Measurements from ENCODE around the gene INTS14. TPM values are rescaled to one million over a fixed set of nuclear protein-coding genes. Genes with fewer than 3 reads are reported as not detected.
"Not testable (repeated sequence)": the region's sequence is repeated elsewhere in the genome, so short reads cannot be mapped to it uniquely, and the experiment has no call there.

The INTS14 gene
- total RNA-seq, 2 donors from 2014 or later, result 26.0 to 28.3 TPM

DNA sequence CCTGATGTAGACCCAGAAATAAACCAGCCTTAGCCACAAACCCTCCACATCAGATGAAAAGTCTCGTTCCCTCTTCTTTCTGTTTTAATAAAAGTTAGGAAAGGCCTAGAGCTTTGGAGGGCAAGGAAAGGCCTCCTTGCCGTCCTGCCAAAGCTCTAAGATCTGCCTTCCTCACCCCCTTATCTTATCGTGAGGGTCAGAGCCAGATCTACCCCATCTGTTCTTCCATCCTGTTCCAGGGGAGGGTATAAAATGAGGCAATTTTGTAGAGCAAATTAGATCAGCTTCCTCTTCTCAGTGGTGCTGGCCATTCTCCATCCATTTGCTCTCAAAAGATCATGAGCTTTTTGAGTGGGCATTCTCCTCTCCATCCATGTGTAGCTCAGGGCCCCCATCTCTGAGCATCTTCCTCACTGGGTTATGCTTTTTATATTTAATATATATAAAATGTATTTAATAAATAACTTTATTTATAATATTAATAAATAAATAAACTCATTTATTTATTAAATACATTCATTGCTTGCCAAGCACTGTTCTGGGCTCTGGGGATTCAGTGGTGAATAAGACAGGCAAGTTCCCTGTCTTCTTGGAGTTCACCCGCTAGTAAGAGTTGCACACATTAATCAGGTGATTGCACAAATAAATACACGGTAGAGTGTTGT, 8.8 kb upstream of the INTS14 start:
- no peaks in the 10 kb centered on the region for H3K9me3 ChIP-seq
- intact Hi-C loops (cut with DNase I), result no loop called here
- H3K4me1 ChIP-seq, result no peaks in the 10 kb centered on the region
- TF ChIP-seq CTCF (IDR thresholded peaks at IDR 0.05) (no peak), POLR2A (IDR thresholded peaks at IDR 0.05) (no peak)
- no peak overlapping the region for H3K27ac ChIP-seq
- no peaks in the 10 kb centered on the region for H3K36me3 ChIP-seq (replicated peaks in 1 of 2; ENCODE audit: insufficient read depth in 1 of 2, low read depth in 2 of 2)
- WGBS, 2 donors, result 55 to 63% methylated on average over 5 of the region's 5 CpGs
- ATAC-seq (no peak), DNase-seq (no peak)
- no peak overlapping the region for H3K4me3 ChIP-seq
- no peaks in the 10 kb centered on the region for H3K27me3 ChIP-seq

DNA sequence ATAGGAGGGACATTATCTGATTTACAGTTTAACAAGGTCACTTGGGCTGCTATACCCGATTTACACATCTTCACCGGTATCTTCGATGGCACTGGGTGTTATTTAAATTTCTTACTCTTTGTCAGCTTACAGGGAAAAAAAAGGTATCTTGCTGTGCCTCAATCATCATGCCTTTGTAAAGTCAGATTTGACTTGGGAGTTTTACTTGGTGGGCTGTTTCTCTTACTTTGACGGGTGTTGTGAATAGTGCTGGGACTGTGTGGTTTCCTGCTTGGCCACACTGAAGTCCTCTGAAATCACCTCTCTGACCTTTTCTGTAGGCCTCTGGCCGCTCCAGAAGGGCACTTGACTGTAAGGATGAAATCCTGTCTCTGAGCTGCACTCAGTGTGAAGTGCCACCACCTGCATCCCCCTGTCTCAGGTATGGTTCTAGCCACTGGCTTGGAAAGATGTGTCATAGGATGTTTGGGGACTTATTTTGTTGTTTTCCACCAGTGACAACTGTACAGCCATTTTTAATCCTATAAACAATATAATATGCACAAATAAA, 7.7 kb upstream of the INTS14 start:
- TF ChIP-seq POLR2A (IDR thresholded peaks at IDR 0.05) (no peak), CTCF (IDR thresholded peaks at IDR 0.05) (no peak)

DNA sequence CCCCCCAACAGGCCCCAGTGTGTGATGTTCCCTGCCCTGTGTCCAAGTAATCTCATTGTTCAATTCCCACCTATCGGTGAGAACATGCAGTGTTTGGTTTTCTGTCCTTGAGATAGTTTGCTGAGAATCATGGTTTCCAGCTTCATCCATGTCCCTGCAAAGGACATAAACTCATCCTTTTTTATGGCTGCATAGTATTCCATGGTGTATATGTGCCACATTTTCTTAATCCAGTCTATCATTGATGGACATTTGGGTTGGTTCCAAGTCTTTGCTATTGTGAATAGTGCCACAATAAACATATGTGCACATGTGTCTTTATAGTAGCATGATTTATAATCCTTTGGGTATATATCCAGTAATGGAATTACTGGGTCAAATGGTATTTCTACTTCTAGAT, 5.0 kb upstream of the INTS14 start:
- 75 to 94% methylated on average over 1 of the region's 1 CpG for WGBS, 2 donors
- H3K4me3 ChIP-seq; H3K27me3 ChIP-seq; ATAC-seq; H3K4me1 ChIP-seq; H3K27ac ChIP-seq; H3K36me3 ChIP-seq (replicated peaks in 1 of 2; ENCODE audit: insufficient read depth in 1 of 2, low read depth in 2 of 2); intact Hi-C loops (cut with DNase I); H3K9me3 ChIP-seq; DNase-seq: not testable (repeated sequence)

More for the DNA sequence above, 7.7 kb upstream of the INTS14 start:
- intact Hi-C loops (cut with DNase I), result no loop called here
- Histone ChIP-seq H3K4me3 (no peak overlapping the region), H3K9me3 (no peaks in the 10 kb centered on the region), H3K27ac (no peak overlapping the region), H3K36me3 (replicated peaks in 1 of 2; ENCODE audit: insufficient read depth in 1 of 2, low read depth in 2 of 2) (no peaks in the 10 kb centered on the region), H3K4me1 (no peaks in the 10 kb centered on the region), H3K27me3 (no peaks in the 10 kb centered on the region)
- DNase-seq (no peak), ATAC-seq (no peak)
- WGBS, 2 donors, result 62 to 65% methylated on average over 5 of the region's 5 CpGs

DNA sequence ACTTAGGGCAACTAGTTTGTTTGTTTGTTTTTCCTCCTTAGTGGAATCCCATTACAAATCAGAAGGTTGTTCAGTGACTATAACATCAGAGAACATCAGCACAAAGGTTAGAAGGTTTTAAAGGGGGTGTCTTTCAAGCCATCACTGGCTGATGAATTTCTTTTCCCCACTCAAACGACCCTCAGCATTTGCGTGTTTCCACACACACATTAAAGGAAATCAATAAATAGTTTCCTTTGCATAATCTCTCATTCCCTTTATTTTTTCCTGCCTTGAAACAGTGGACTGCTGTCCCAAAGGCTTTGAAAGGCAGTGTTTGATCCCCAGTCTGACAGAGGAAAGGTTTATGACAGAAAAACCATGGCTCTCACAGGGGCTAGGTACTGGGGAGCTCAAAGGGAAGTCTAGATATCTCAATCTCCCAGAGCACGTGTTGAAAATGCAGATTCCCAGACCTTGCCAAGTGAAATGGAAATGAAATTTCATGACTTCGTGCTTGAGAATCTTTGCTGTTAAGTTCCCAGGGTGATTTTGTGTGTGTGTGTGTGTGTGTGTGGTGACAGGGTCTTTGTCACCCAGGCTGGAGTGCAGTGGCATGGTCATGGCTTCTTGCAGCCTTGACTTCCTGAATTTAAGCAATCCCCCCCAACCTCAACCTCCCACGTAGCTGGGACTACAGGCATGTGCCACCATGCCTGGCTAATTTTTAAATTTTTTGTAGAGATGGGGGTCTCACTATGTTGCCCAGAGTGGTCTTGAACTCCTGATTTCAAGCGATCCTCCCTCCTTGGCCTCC, 2.2 kb upstream of the INTS14 start:
- no peak for DNase-seq

More for the DNA sequence above, 2.2 kb upstream of the INTS14 start:
- H3K27ac ChIP-seq, result no peak overlapping the region
- intact Hi-C loops (cut with DNase I), result no loop called here
- H3K4me1 ChIP-seq, result peaks cover 25% of the 10 kb centered on the region
- ATAC-seq, result no peak
- H3K9me3 ChIP-seq, result no peaks in the 10 kb centered on the region
- TF ChIP-seq POLR2A (IDR thresholded peaks at IDR 0.05) (no peak), CTCF (IDR thresholded peaks at IDR 0.05) (no peak)
- 46 to 49% methylated on average over 6 of the region's 6 CpGs for WGBS, 2 donors
- no peak overlapping the region for H3K4me3 ChIP-seq
- no peaks in the 10 kb centered on the region for H3K36me3 ChIP-seq (replicated peaks in 1 of 2; ENCODE audit: insufficient read depth in 1 of 2, low read depth in 2 of 2)
- H3K27me3 ChIP-seq, result no peaks in the 10 kb centered on the region
